Measurements from ENCODE around the gene TOR1A. TPM values are rescaled to one million over a fixed set of nuclear protein-coding genes. Genes with fewer than 3 reads are reported as not detected.

Gene TOR1A
- total RNA-seq, 5 donors from 2014 or later (not counting 1 experiment from before 2014, with no cell fraction given) = 16.6 to 39.3 (median 34.1) TPM

DNA sequence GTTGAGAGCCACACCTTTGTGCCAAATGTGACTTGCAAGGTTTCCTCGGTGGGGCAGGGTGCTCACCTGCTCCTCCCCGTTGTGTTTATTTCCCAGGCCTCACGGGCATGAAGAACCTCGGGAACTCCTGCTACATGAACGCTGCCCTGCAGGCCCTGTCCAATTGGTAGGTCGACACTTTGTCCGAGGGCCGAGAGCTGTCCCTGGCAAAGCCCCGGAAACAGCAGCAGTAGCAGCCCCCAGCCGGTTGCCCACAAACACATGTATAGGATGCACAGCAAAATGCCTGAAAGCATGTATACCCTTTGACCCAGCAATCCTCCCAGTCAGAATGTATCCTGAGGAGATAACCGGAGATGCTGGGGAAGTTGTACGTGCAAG, 37.5 kb upstream of the TOR1A start:
- Mint-ChIP-seq H3K27me3 (no peaks in the 10 kb centered on the region), H3K4me1 (peaks cover 40 to 59% (median 58%) of the 10 kb centered on the region in 3 donors), H3K36me3 (peaks cover 39% of the 10 kb centered on the region), H3K4me3 (peak overlapping the region in 1 of 3 donors; percentile 66), H3K27ac (peak overlapping the region; percentile 90), H3K9me3 (no peaks in the 10 kb centered on the region)
- DNase-seq = no peak
- POLR2A ChIA-PET = no interaction called here
- H3K27me3 ChIP-seq (replicated peaks in 1 of 2; ENCODE audit: control insufficient read depth in 2 of 2, extremely low read depth in 1 of 2, insufficient read depth in 2 of 2, low read length in 1 of 2) = no peaks in the 10 kb centered on the region
- ATAC-seq (replicated peaks in 1 of 4) = no peak
- 86% methylated on average over 11 of the region's 12 CpGs for WGBS (ENCODE audit: insufficient coverage)
- peak overlapping the region; percentile 65 for H3K27ac ChIP-seq (ENCODE audit: low read length)
- peaks cover 11 to 51% of the 10 kb centered on the region in 2 donors for H3K36me3 ChIP-seq (ENCODE audit: control insufficient read depth in 2 of 2, extremely low read depth in 1 of 2, insufficient read depth in 1 of 2, low read length in 1 of 2)
- peaks cover 19 to 66% of the 10 kb centered on the region in 2 experiments for H3K4me1 ChIP-seq (ENCODE audit: control insufficient read depth in 1 of 2, extremely low read depth in 1 of 2, insufficient read depth in 2 of 2, low read length in 2 of 2)
- no peaks in the 10 kb centered on the region for H3K9me3 ChIP-seq
- H3K4me3 ChIP-seq (ENCODE audit: control insufficient read depth in 1 of 2, extremely low read depth in 1 of 2, low read length in 1 of 2) = no peak overlapping the region
- CTCF ChIA-PET = no interaction called here

DNA sequence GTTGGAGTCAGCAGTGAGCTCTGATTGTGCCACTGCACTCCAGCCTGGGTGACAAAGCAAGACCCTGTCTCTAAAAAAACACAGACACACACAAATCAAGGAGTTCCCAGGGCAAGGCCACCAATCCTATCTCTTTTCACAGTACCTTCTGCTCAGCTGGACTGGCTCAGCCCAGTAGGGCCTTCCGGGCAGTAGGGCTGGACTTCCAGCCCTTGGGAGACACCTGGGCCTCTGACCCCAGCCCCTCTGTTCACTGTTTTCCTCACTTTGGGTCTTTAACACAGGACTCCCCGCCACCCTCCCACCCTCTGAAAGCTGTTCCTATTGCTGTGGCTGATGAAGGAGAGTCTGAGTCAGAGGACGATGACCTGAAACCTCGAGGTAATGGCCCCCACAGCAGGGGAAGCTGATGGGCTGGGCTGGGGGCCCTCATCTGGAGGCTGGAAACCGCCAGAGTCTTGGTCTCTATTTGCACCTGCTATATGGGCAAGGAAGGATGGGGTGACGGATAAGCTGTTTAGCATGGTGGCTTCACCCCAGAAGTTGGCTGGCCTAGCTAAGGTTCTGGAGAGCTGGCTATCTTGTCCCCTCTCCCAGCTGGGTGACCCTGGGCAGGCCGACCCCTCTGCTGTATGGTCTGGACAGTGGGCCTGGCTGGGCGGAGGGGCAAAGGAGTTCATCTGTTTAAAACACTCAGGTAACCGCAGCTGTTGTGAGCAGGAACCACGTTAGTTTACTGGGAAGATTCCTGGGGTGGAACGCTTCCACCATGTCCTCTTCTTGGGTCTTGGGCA, 36.9 kb upstream of the TOR1A start:
- 61% methylated on average over 10 of the region's 11 CpGs for WGBS (ENCODE audit: insufficient coverage)
- no peaks in the 10 kb centered on the region for H3K27me3 Mint-ChIP-seq
- ChIA-PET CTCF (no interaction called here), POLR2A (no interaction called here)
- ATAC-seq (replicated peaks in 1 of 4) = no peak
- no peak overlapping the region for H3K4me3 ChIP-seq (ENCODE audit: control insufficient read depth in 1 of 2, extremely low read depth in 1 of 2, low read length in 1 of 2)
- peaks cover 20 to 66% of the 10 kb centered on the region in 2 experiments for H3K4me1 ChIP-seq (ENCODE audit: control insufficient read depth in 1 of 2, extremely low read depth in 1 of 2, insufficient read depth in 2 of 2, low read length in 2 of 2)
- no peak overlapping the region for H3K4me3 Mint-ChIP-seq
- H3K27ac ChIP-seq (ENCODE audit: low read length) = peak overlapping the region; percentile 65
- H3K27ac Mint-ChIP-seq = peak overlapping the region; percentile 90
- DNase-seq = no peak
- peaks cover 39 to 56% (median 53%) of the 10 kb centered on the region in 3 donors for H3K4me1 Mint-ChIP-seq
- H3K9me3 ChIP-seq = no peaks in the 10 kb centered on the region
- H3K36me3 Mint-ChIP-seq = peaks cover 39% of the 10 kb centered on the region
- H3K36me3 ChIP-seq (ENCODE audit: control insufficient read depth in 2 of 2, extremely low read depth in 1 of 2, insufficient read depth in 1 of 2, low read length in 1 of 2) = peaks cover 16 to 57% of the 10 kb centered on the region in 2 donors
- no peaks in the 10 kb centered on the region for H3K9me3 Mint-ChIP-seq
- H3K27me3 ChIP-seq (replicated peaks in 1 of 2; ENCODE audit: control insufficient read depth in 2 of 2, extremely low read depth in 1 of 2, insufficient read depth in 2 of 2, low read length in 1 of 2) = no peaks in the 10 kb centered on the region

GRCh38 chr9:129858167-129858962, 34.4 kb upstream of the TOR1A start:
- POLR2A ChIA-PET = no interaction called here
- H3K4me1 Mint-ChIP-seq = peaks cover 50 to 58% (median 58%) of the 10 kb centered on the region in 3 donors
- H3K27me3 Mint-ChIP-seq = no peaks in the 10 kb centered on the region
- Histone ChIP-seq H3K9me3 (no peaks in the 10 kb centered on the region), H3K36me3 (ENCODE audit: control insufficient read depth in 2 of 2, extremely low read depth in 1 of 2, insufficient read depth in 1 of 2, low read length in 1 of 2) (peaks cover 16 to 72% of the 10 kb centered on the region in 2 donors), H3K27me3 (replicated peaks in 1 of 2; ENCODE audit: control insufficient read depth in 2 of 2, extremely low read depth in 1 of 2, insufficient read depth in 2 of 2, low read length in 1 of 2) (no peaks in the 10 kb centered on the region), H3K27ac (ENCODE audit: low read length) (no peak overlapping the region), H3K4me1 (ENCODE audit: control insufficient read depth in 1 of 2, extremely low read depth in 1 of 2, insufficient read depth in 2 of 2, low read length in 2 of 2) (peaks cover 30 to 62% of the 10 kb centered on the region in 2 experiments), H3K4me3 (ENCODE audit: control insufficient read depth in 1 of 2, extremely low read depth in 1 of 2, low read length in 1 of 2) (no peak overlapping the region)
- DNase-seq (no peak), ATAC-seq (replicated peaks in 1 of 4) (no peak)
- WGBS (ENCODE audit: insufficient coverage) = 100% methylated on average over 10 of the region's 11 CpGs
- no peak overlapping the region for H3K4me3 Mint-ChIP-seq
- CTCF ChIA-PET = interaction anchor here in 1 of 2 donors (1.0 kb wide), 1 partner anchor 21 kb away, joined by 3 read pairs; no protein-coding TSS in a partner anchor
- H3K36me3 Mint-ChIP-seq = peaks cover 52% of the 10 kb centered on the region
- no peaks in the 10 kb centered on the region for H3K9me3 Mint-ChIP-seq
- peak overlapping the region; percentile 61 to 68 for H3K27ac Mint-ChIP-seq

DNA sequence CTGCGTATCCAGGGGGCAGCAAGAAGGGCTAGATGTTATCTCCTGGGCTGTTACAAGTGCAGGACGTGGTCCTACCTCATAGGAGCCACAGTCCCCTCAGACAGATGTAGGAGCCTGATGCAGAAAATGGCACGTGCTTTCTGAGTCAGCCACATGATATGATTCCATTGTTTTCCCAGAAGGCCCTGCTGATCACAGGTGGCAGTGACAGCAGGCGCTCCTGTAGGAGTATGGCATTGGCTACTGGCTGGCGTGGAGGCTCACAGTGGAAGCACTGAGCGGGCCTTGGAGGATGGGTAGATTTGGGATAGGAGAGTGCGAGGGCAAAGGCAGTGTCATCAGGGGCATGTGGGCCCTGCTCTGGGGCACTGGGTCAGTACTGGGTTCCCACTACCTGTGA, 33.3 kb upstream of the TOR1A start:
- H3K36me3 ChIP-seq (ENCODE audit: control insufficient read depth in 2 of 2, extremely low read depth in 1 of 2, insufficient read depth in 1 of 2, low read length in 1 of 2) = peaks cover 20 to 83% of the 10 kb centered on the region in 2 donors
- H3K27ac ChIP-seq (ENCODE audit: low read length) = no peak overlapping the region
- Mint-ChIP-seq H3K27me3 (no peaks in the 10 kb centered on the region), H3K36me3 (peaks cover 54% of the 10 kb centered on the region), H3K4me3 (no peak overlapping the region), H3K4me1 (peaks cover 46 to 54% (median 53%) of the 10 kb centered on the region in 3 donors), H3K27ac (peak overlapping the region in 1 of 2 donors; percentile 80), H3K9me3 (no peaks in the 10 kb centered on the region)
- peaks cover 32 to 53% of the 10 kb centered on the region in 2 experiments for H3K4me1 ChIP-seq (ENCODE audit: control insufficient read depth in 1 of 2, extremely low read depth in 1 of 2, insufficient read depth in 2 of 2, low read length in 2 of 2)
- DNase-seq (no peak), ATAC-seq (replicated peaks in 1 of 4) (no peak)
- no peaks in the 10 kb centered on the region for H3K27me3 ChIP-seq (replicated peaks in 1 of 2; ENCODE audit: control insufficient read depth in 2 of 2, extremely low read depth in 1 of 2, insufficient read depth in 2 of 2, low read length in 1 of 2)
- ChIA-PET POLR2A (no interaction called here), CTCF (no interaction called here)
- H3K9me3 ChIP-seq = no peaks in the 10 kb centered on the region
- 86% methylated on average over 6 of the region's 7 CpGs for WGBS (ENCODE audit: insufficient coverage)
- H3K4me3 ChIP-seq (ENCODE audit: control insufficient read depth in 1 of 2, extremely low read depth in 1 of 2, low read length in 1 of 2) = no peak overlapping the region

GRCh38 chr9:129854588-129855110, 30.7 kb upstream of the TOR1A start:
- Mint-ChIP-seq H3K27ac (peak overlapping the region; percentile 64 to 76), H3K4me3 (peak overlapping the region in 1 of 3 donors; percentile 62), H3K27me3 (no peaks in the 10 kb centered on the region), H3K36me3 (peaks cover 61% of the 10 kb centered on the region), H3K4me1 (peaks cover 43 to 55% (median 45%) of the 10 kb centered on the region in 3 donors), H3K9me3 (no peaks in the 10 kb centered on the region)
- Histone ChIP-seq H3K27me3 (replicated peaks in 1 of 2; ENCODE audit: control insufficient read depth in 2 of 2, extremely low read depth in 1 of 2, insufficient read depth in 2 of 2, low read length in 1 of 2) (no peaks in the 10 kb centered on the region), H3K4me1 (ENCODE audit: control insufficient read depth in 1 of 2, extremely low read depth in 1 of 2, insufficient read depth in 2 of 2, low read length in 2 of 2) (peaks cover 24 to 34% of the 10 kb centered on the region in 2 experiments), H3K9me3 (no peaks in the 10 kb centered on the region), H3K4me3 (ENCODE audit: control insufficient read depth in 1 of 2, extremely low read depth in 1 of 2, low read length in 1 of 2) (no peak overlapping the region), H3K27ac (ENCODE audit: low read length) (peak overlapping the region; percentile 3), H3K36me3 (ENCODE audit: control insufficient read depth in 2 of 2, extremely low read depth in 1 of 2, insufficient read depth in 1 of 2, low read length in 1 of 2) (peaks cover 25 to 87% of the 10 kb centered on the region in 2 donors)
- WGBS (ENCODE audit: insufficient coverage) = 40% methylated on average over 2 of the region's 4 CpGs
- ATAC-seq (replicated peaks in 1 of 4) (peak; percentile 70 to 82 (median 76)), DNase-seq (peak in 8 of 35 experiments; percentile 15 to 55 (median 30))
- ChIA-PET POLR2A (interaction anchor here (0.7 kb wide), 2 partner anchors 10 to 56 kb away, joined by 3 to 4 read pairs; no protein-coding TSS in a partner anchor), CTCF (no interaction called here)

DNA sequence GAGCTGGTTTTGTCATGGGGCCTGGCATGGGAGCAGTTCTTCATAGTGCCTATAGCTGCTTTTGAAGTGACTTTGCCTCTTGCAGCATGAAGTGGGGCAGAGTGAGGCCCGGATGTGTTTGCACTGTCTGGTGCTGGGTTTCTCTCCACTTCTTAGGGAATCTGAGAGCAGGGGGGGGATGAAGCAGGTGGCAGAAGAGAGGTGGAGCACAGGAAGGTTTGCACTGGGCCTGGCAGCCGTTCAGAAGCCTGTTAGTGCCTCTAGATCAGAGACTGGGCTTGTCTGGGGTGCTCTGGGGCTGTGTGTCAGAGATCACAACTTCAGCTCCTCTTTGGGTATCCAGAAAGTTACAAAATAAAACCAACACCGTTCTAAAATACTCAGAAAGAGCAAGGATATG, 29.7 kb upstream of the TOR1A start:
- Mint-ChIP-seq H3K4me3 (peak overlapping the region in 1 of 3 donors; percentile 62), H3K36me3 (peaks cover 60% of the 10 kb centered on the region)
- peaks cover 24 to 36% of the 10 kb centered on the region in 2 experiments for H3K4me1 ChIP-seq (ENCODE audit: control insufficient read depth in 1 of 2, extremely low read depth in 1 of 2, insufficient read depth in 2 of 2, low read length in 2 of 2)

More for the DNA sequence above, 29.7 kb upstream of the TOR1A start:
- Histone ChIP-seq H3K27ac (ENCODE audit: low read length) (no peak overlapping the region), H3K36me3 (ENCODE audit: control insufficient read depth in 2 of 2, extremely low read depth in 1 of 2, insufficient read depth in 1 of 2, low read length in 1 of 2) (peaks cover 21 to 81% of the 10 kb centered on the region in 2 donors), H3K9me3 (no peaks in the 10 kb centered on the region), H3K4me3 (ENCODE audit: control insufficient read depth in 1 of 2, extremely low read depth in 1 of 2, low read length in 1 of 2) (no peak overlapping the region), H3K27me3 (replicated peaks in 1 of 2; ENCODE audit: control insufficient read depth in 2 of 2, extremely low read depth in 1 of 2, insufficient read depth in 2 of 2, low read length in 1 of 2) (no peaks in the 10 kb centered on the region)
- no peaks in the 10 kb centered on the region for H3K27me3 Mint-ChIP-seq
- ChIA-PET POLR2A (no interaction called here), CTCF (no interaction called here)
- no peak for DNase-seq
- H3K9me3 Mint-ChIP-seq = no peaks in the 10 kb centered on the region
- peak in 1 of 4 experiments; percentile 22 for ATAC-seq (replicated peaks in 1 of 4)
- peaks cover 43 to 60% (median 45%) of the 10 kb centered on the region in 3 donors for H3K4me1 Mint-ChIP-seq
- H3K27ac Mint-ChIP-seq = peak overlapping the region; percentile 64 to 76
- WGBS (ENCODE audit: insufficient coverage) = 25% methylated on average over 2 of the region's 3 CpGs

Measured in T-cell (primary cell).